GF-D8 (cell line): Measurements from ENCODE around the gene RWDD4.

Experiments
- DNase-seq: peaks from one replicate; lab custom pipeline; 2025; lab: John Stamatoyannopoulos, UW

RWDD4 gene

GRCh38 chr4:183659029-183659871, at the start of gene RWDD4, which contains the start of gene TRAPPC11:
TSS of gene RWDD4 (minus strand) at chr4:183659185. CDS start at chr4:183658952, 233 bp downstream.
TSS of gene TRAPPC11 (plus strand) at chr4:183659293. CDS start at chr4:183663868, 4,575 bp downstream.
- peak; percentile 94 for DNase-seq

- no peak for DNase-seq
These were observed 43.5 kb upstream of the RWDD4 start for GRCh38 chr4:183702492-183702891.

- DNase-seq: no peak
These were observed 41.4 kb upstream of the RWDD4 start for GRCh38 chr4:183700407-183700806.

- DNase-seq: no peak
These were observed 39.9 kb upstream of the RWDD4 start for GRCh38 chr4:183698909-183699308.

- DNase-seq: no peak
These were observed 32.9 kb upstream of the RWDD4 start for GRCh38 chr4:183691897-183692296.

GRCh38 chr4:183691006-183691405, 32.0 kb upstream of the RWDD4 start:
- DNase-seq: no peak

- no peak for DNase-seq
These were observed 29.2 kb upstream of the RWDD4 start for GRCh38 chr4:183688216-183688615.

GRCh38 chr4:183686461-183686860, 27.5 kb upstream of the RWDD4 start:
- DNase-seq: no peak

GRCh38 chr4:183681119-183681518, 22.1 kb upstream of the RWDD4 start:
- DNase-seq: no peak

GRCh38 chr4:183675625-183676024, 16.6 kb upstream of the RWDD4 start:
- no peak for DNase-seq

GRCh38 chr4:183674153-183674552, 15.2 kb upstream of the RWDD4 start:
- DNase-seq: peak; percentile 30

- DNase-seq: no peak
These were observed 12.1 kb upstream of the RWDD4 start for GRCh38 chr4:183670960-183671555.

- DNase-seq: no peak
These were observed 11.3 kb upstream of the RWDD4 start for GRCh38 chr4:183670251-183670650.

GRCh38 chr4:183666088-183666487, 7.1 kb upstream of the RWDD4 start:
- DNase-seq: no peak

GRCh38 chr4:183659872-183660242, 872 bp upstream of the RWDD4 start:
- no peak for DNase-seq

- no peak for DNase-seq
These were observed 490 bp downstream of the RWDD4 start for GRCh38 chr4:183658362-183659028.

- no peak for DNase-seq
These were observed 1.4 kb downstream of the RWDD4 start for GRCh38 chr4:183657564-183657963.

- DNase-seq: no peak
These were observed 13.7 kb downstream of the RWDD4 start for GRCh38 chr4:183645326-183645725.

GRCh38 chr4:183639291-183639690, 19.7 kb downstream of the RWDD4 start:
- DNase-seq: no peak

- DNase-seq: no peak
These were observed 20.5 kb downstream of the RWDD4 start for GRCh38 chr4:183638436-183638835.

- no peak for DNase-seq
These were observed 21.5 kb downstream of the RWDD4 start for GRCh38 chr4:183637461-183637860.

GRCh38 chr4:183636923-183637322, 22.1 kb downstream of the RWDD4 start:
- no peak for DNase-seq

- DNase-seq: no peak
These were observed 22.5 kb downstream of the RWDD4 start for GRCh38 chr4:183636503-183636902.
